ENCODE measurements around the gene RBFOX1. TPM values are rescaled to one million over a fixed set of nuclear protein-coding genes. Genes with fewer than 3 reads are reported as not detected.

RBFOX1 gene
- total RNA-seq, 1 donor from 2014 or later = not detected

DNA sequence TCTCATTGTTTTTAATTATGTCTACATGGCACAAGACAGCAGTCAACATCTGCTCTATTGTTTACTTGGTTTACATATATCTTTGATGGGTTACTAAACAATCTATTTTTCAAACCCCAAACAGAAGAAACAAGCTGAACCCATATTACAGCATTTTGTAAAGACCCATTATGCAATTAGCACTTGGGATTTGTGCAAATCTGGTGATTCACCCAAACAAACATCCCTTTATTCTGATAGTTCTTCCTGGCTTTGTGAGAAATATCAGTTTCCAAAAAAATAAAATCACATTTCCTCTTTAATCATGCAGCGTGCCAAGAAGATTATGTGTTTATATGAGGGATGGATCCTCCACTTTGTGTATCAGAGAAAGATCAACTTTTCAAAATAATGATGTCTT lies 16.8 kb upstream of the RBFOX1 start:
- Histone ChIP-seq H3K27ac (no peak overlapping the region), H3K4me1 (no peaks in the 10 kb centered on the region), H3K36me3 (no peaks in the 10 kb centered on the region), H3K9me3 (no peaks in the 10 kb centered on the region), H3K4me3 (no peak overlapping the region), H3K27me3 (no peaks in the 10 kb centered on the region)
- no peak for DNase-seq (ENCODE audit: low spot score in 2 of 2)
- TF ChIP-seq, protein P1, sequence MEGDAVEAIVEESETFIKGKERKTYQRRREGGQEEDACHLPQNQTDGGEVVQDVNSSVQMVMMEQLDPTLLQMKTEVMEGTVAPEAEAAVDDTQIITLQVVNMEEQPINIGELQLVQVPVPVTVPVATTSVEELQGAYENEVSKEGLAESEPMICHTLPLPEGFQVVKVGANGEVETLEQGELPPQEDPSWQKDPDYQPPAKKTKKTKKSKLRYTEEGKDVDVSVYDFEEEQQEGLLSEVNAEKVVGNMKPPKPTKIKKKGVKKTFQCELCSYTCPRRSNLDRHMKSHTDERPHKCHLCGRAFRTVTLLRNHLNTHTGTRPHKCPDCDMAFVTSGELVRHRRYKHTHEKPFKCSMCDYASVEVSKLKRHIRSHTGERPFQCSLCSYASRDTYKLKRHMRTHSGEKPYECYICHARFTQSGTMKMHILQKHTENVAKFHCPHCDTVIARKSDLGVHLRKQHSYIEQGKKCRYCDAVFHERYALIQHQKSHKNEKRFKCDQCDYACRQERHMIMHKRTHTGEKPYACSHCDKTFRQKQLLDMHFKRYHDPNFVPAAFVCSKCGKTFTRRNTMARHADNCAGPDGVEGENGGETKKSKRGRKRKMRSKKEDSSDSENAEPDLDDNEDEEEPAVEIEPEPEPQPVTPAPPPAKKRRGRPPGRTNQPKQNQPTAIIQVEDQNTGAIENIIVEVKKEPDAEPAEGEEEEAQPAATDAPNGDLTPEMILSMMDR (IDR thresholded peaks at IDR 0.05) = no peak
- intact Hi-C loops (cut with DNase I) = no loop called here

DNA sequence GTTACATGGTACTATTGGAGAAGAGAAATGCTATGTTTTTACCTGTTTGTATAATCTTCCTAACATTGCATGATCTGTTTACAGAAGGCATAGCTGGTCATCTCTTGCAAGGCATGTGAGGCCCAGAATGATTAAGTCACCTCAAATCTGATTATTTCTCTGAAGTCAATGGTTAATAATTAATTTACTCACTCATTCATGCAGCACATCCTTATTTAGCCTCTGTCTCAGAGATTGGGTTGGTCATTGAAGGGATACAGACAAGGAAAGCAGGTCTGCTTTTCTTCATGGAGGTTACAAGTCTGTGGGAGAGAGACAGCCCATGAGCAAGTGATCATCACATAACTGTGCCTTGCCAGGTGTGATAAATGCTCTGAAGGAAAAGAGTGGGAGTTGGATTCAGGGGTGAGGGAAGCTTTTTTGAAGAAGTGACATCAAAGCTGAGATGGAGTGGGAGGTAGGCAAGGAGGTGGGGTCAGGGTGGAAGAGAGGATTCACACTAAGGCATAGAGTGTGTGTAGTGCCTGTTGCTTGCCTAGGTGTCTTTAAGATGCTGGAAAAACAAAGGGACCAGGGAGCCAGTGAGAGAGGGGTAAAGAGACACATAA lies 16.3 kb upstream of the RBFOX1 start:
- intact Hi-C loops (cut with DNase I) = no loop called here
- H3K27me3 ChIP-seq = no peaks in the 10 kb centered on the region
- no peaks in the 10 kb centered on the region for H3K4me1 ChIP-seq
- TF ChIP-seq, protein P1 (IDR thresholded peaks at IDR 0.05) = no peak
- no peak overlapping the region for H3K27ac ChIP-seq
- H3K4me3 ChIP-seq = no peak overlapping the region
- no peak for DNase-seq (ENCODE audit: low spot score in 2 of 2)
- H3K9me3 ChIP-seq = no peaks in the 10 kb centered on the region
- no peaks in the 10 kb centered on the region for H3K36me3 ChIP-seq

DNA sequence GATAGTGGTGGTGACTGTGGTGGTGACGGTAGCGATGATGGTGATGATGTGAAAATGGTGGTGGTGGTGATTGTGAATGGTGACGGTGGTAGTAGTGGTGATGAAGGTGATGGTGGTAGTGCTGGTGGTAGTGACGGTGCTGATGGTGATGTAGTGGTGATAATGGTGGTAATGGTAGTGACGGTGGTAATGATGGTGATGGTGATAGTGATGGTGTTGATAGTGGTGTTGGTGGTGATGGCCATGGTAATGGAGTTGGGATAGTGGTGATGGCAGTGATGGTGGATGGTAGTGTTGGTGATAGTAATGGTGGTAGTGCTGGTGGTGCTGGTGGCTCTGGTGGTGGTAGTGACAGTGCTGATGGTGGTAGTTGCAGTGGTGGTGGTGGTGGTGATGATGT lies 14.7 kb upstream of the RBFOX1 start:
- Histone ChIP-seq H3K4me1 (no peaks in the 10 kb centered on the region), H3K27me3 (no peaks in the 10 kb centered on the region), H3K27ac (no peak overlapping the region), H3K36me3 (no peaks in the 10 kb centered on the region), H3K4me3 (no peak overlapping the region), H3K9me3 (no peaks in the 10 kb centered on the region)
- TF ChIP-seq, protein P1 (IDR thresholded peaks at IDR 0.05) = no peak
- intact Hi-C loops (cut with DNase I) = no loop called here
- DNase-seq (ENCODE audit: low spot score in 2 of 2) = no peak

DNA sequence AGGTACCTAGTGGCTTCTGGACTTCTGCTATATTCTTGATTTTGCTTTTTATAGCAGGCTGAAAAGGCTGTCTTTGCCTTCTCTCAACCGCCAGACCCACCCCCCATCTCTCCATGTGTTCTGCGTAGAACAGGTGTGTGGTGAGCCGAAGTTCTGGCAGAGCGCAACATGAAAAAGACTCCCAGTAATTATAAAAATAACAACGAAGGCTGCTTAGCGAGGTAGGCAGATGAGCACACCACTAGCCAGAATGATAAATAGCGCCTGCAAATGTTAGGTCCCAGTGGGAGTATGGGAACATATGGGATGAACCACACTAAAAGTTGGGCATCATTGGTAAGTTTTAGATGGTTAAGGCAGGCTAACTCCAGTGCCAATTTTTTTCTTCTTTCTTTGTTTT lies 14.0 kb upstream of the RBFOX1 start:
- no peak overlapping the region for H3K27ac ChIP-seq
- no peaks in the 10 kb centered on the region for H3K4me1 ChIP-seq
- no peaks in the 10 kb centered on the region for H3K9me3 ChIP-seq
- no peaks in the 10 kb centered on the region for H3K36me3 ChIP-seq
- no peaks in the 10 kb centered on the region for H3K27me3 ChIP-seq
- H3K4me3 ChIP-seq = no peak overlapping the region
- TF ChIP-seq, protein P1 (IDR thresholded peaks at IDR 0.05) = no peak
- DNase-seq (ENCODE audit: low spot score in 2 of 2) = no peak
- intact Hi-C loops (cut with DNase I) = no loop called here

DNA sequence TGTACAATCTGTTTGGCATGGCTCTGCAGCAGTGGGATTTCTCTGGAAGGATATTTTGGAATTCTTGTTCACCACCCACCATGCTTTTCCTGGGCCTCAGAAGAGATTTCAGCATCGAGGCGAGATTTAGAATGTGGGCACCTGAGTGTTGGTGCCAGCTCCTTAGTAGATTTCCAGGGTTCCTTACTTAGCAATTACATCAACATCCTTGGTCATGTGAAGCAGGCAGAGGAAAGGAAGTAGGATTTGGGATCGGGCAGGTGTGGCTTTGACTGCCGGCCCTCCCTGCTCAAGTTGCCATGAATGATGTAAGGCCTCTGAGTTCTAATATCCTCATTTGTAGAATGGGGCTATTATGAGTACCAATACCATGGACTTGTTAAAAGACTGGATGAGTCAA lies 13.1 kb upstream of the RBFOX1 start:
- H3K4me3 ChIP-seq = no peak overlapping the region
- no peaks in the 10 kb centered on the region for H3K36me3 ChIP-seq
- no peak overlapping the region for H3K27ac ChIP-seq
- H3K9me3 ChIP-seq = no peaks in the 10 kb centered on the region
- TF ChIP-seq, protein P1 (IDR thresholded peaks at IDR 0.05) = no peak
- H3K4me1 ChIP-seq = no peaks in the 10 kb centered on the region
- intact Hi-C loops (cut with DNase I) = no loop called here
- H3K27me3 ChIP-seq = no peaks in the 10 kb centered on the region
- DNase-seq (ENCODE audit: low spot score in 2 of 2) = no peak

DNA sequence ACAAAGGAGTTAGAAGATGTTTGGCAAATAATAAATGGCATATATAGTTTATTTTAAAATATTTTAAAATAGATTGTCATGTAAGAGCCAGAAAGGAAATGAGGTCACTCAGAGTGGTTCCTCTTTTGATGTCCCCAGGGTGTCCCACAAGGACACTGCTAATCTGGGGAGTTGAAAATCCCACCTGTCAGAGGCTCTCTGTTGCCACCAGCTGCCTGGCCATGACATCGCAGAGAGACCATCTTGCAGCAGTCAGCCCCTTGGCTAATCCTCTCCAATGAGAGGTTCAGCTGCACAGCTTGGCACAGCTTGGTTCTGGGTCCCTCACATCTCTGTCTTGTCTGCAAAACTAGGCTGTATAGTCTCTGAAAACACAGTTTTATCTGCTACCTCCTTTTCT lies 11.0 kb upstream of the RBFOX1 start:
- TF ChIP-seq, protein P1 (IDR thresholded peaks at IDR 0.05) = no peak
- no peaks in the 10 kb centered on the region for H3K36me3 ChIP-seq
- no peak for DNase-seq (ENCODE audit: low spot score in 2 of 2)
- no peak overlapping the region for H3K27ac ChIP-seq
- no peak overlapping the region for H3K4me3 ChIP-seq
- intact Hi-C loops (cut with DNase I) = no loop called here
- H3K4me1 ChIP-seq = no peaks in the 10 kb centered on the region
- no peaks in the 10 kb centered on the region for H3K9me3 ChIP-seq
- H3K27me3 ChIP-seq = no peaks in the 10 kb centered on the region
